ENCODE data around the gene PLA2G2D. TPM values are rescaled to one million over a fixed set of nuclear protein-coding genes. Genes with fewer than 3 reads are reported as not detected.

PLA2G2D gene
- total and polyA plus RNA-seq, 4 donors = 0.06 to 0.14 (median 0.08) TPM; not detected in 1

- no peaks in the 10 kb centered on the region for H3K4me1 ChIP-seq (ENCODE audit: control insufficient read depth in 4 of 4, insufficient read depth in 4 of 4, low read length in 3 of 4)
- TF ChIP-seq SP1 (IDR thresholded peaks at IDR 0.05) = no peak
- TF ChIP-seq RAD21 (IDR thresholded peaks at IDR 0.05) = no peak
- TF ChIP-seq HNF4G (IDR thresholded peaks at IDR 0.05) = no peak
- no peak for TF ChIP-seq EGR1 (IDR thresholded peaks at IDR 0.05; ENCODE audit: low read depth in 2 of 2)
- TF ChIP-seq ZBTB33 (IDR thresholded peaks at IDR 0.05) = no peak
- TF ChIP-seq JUND (IDR thresholded peaks at IDR 0.05) = no peak
- TF ChIP-seq REST (IDR thresholded peaks at IDR 0.05) = no peak
- no peak for TF ChIP-seq YY1 (IDR thresholded peaks at IDR 0.05)
- no peak for TF ChIP-seq NR2F2 (IDR thresholded peaks at IDR 0.05)
- no peak for TF ChIP-seq TAF1 (conservative IDR thresholded peaks at IDR 0.05)
- TF ChIP-seq, protein P1, sequence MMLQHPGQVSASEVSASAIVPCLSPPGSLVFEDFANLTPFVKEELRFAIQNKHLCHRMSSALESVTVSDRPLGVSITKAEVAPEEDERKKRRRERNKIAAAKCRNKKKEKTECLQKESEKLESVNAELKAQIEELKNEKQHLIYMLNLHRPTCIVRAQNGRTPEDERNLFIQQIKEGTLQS (IDR thresholded peaks at IDR 0.05) = no peak
- no peak for TF ChIP-seq GABPA (IDR thresholded peaks at IDR 0.05 in 1 of 2, conservative IDR thresholded peaks at IDR 0.05 in 1 of 2)
- no peak for TF ChIP-seq HNF4A (conservative IDR thresholded peaks at IDR 0.05)
- TF ChIP-seq, protein P2, sequence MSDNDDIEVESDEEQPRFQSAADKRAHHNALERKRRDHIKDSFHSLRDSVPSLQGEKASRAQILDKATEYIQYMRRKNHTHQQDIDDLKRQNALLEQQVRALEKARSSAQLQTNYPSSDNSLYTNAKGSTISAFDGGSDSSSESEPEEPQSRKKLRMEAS (IDR thresholded peaks at IDR 0.05) = no peak
- TF ChIP-seq FOXA2 (IDR thresholded peaks at IDR 0.05) = no peak
- TF ChIP-seq RXRA (IDR thresholded peaks at IDR 0.05) = no peak
- TF ChIP-seq FOXA1 (IDR thresholded peaks at IDR 0.05) = no peak
Measured at GRCh38 chr1:20107796-20108195, 11.5 kb downstream of the PLA2G2D start.

GRCh38 chr1:20107351-20107750 lies 12.0 kb downstream of the PLA2G2D start:
- no peaks in the 10 kb centered on the region for H3K27me3 ChIP-seq (ENCODE audit: control insufficient read depth in 4 of 4, insufficient read depth in 4 of 4, low read length in 3 of 4)
- no peak overlapping the region for H3K9ac ChIP-seq (ENCODE audit: low read depth in 1 of 2, low read length in 2 of 2)
- no peaks in the 10 kb centered on the region for H3K36me3 ChIP-seq (ENCODE audit: control insufficient read depth in 4 of 4, insufficient read depth in 3 of 4, low read depth in 1 of 4, low read length in 3 of 4)
- H3K4me1 ChIP-seq (ENCODE audit: control insufficient read depth in 4 of 4, insufficient read depth in 4 of 4, low read length in 3 of 4) = no peaks in the 10 kb centered on the region
- TF ChIP-seq REST (IDR thresholded peaks at IDR 0.05) = no peak
- TF ChIP-seq HNF4A (conservative IDR thresholded peaks at IDR 0.05) = no peak
- no peak for TF ChIP-seq ZBTB33 (IDR thresholded peaks at IDR 0.05)
- TF ChIP-seq, protein P3, sequence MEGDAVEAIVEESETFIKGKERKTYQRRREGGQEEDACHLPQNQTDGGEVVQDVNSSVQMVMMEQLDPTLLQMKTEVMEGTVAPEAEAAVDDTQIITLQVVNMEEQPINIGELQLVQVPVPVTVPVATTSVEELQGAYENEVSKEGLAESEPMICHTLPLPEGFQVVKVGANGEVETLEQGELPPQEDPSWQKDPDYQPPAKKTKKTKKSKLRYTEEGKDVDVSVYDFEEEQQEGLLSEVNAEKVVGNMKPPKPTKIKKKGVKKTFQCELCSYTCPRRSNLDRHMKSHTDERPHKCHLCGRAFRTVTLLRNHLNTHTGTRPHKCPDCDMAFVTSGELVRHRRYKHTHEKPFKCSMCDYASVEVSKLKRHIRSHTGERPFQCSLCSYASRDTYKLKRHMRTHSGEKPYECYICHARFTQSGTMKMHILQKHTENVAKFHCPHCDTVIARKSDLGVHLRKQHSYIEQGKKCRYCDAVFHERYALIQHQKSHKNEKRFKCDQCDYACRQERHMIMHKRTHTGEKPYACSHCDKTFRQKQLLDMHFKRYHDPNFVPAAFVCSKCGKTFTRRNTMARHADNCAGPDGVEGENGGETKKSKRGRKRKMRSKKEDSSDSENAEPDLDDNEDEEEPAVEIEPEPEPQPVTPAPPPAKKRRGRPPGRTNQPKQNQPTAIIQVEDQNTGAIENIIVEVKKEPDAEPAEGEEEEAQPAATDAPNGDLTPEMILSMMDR (IDR thresholded peaks at IDR 0.05; ENCODE audit: low read depth, low read length, missing input control) = no peak
- no peak for TF ChIP-seq FOXA1 (IDR thresholded peaks at IDR 0.05)
- no peak for TF ChIP-seq NR2F2 (IDR thresholded peaks at IDR 0.05)
- TF ChIP-seq EGR1 (IDR thresholded peaks at IDR 0.05; ENCODE audit: low read depth in 2 of 2) = no peak
- TF ChIP-seq HNF4G (IDR thresholded peaks at IDR 0.05) = no peak
- TF ChIP-seq JUND (IDR thresholded peaks at IDR 0.05) = no peak
- TF ChIP-seq FOXA2 (IDR thresholded peaks at IDR 0.05) = no peak
- TF ChIP-seq GABPA (IDR thresholded peaks at IDR 0.05 in 1 of 2, conservative IDR thresholded peaks at IDR 0.05 in 1 of 2) = no peak
- no peak for TF ChIP-seq RXRA (IDR thresholded peaks at IDR 0.05)
- no peak for TF ChIP-seq YY1 (IDR thresholded peaks at IDR 0.05)
- H3K4me3 ChIP-seq (ENCODE audit: low read depth in 1 of 3, low read length in 3 of 3) = no peak overlapping the region
- H3K27ac ChIP-seq (ENCODE audit: low read depth in 1 of 2, low read length in 2 of 2) = no peak overlapping the region
- H3K9me3 ChIP-seq (ENCODE audit: control insufficient read depth in 4 of 4, low read length in 3 of 4) = no peaks in the 10 kb centered on the region
- no peak for DNase-seq (ENCODE audit: low spot score)
- 72% methylated on average over 4 of the region's 4 CpGs for WGBS

More at GRCh38 chr1:20107796-20108195, 11.5 kb downstream of the PLA2G2D start:
- DNase-seq (ENCODE audit: low spot score) = no peak
- Histone ChIP-seq H3K36me3 (ENCODE audit: control insufficient read depth in 4 of 4, insufficient read depth in 3 of 4, low read depth in 1 of 4, low read length in 3 of 4) (no peaks in the 10 kb centered on the region), H3K27ac (ENCODE audit: low read depth in 1 of 2, low read length in 2 of 2) (no peak overlapping the region), H3K9ac (ENCODE audit: low read depth in 1 of 2, low read length in 2 of 2) (no peak overlapping the region), H3K4me3 (ENCODE audit: low read depth in 1 of 3, low read length in 3 of 3) (no peak overlapping the region), H3K9me3 (ENCODE audit: control insufficient read depth in 4 of 4, low read length in 3 of 4) (no peaks in the 10 kb centered on the region), H3K27me3 (ENCODE audit: control insufficient read depth in 4 of 4, insufficient read depth in 4 of 4, low read length in 3 of 4) (no peaks in the 10 kb centered on the region)
- 78% methylated on average over 4 of the region's 4 CpGs for WGBS

All from liver (tissue), 9 donors.